Measurements from ENCODE around the gene DDX1. TPM values are rescaled to one million over a fixed set of nuclear protein-coding genes. Genes with fewer than 3 reads are reported as not detected.

Gene DDX1
- total and polyA plus RNA-seq, 9 of the 15 experiments (the other 6 are each of a cell fraction or from before 2014, with no cell fraction given), result 116 to 277 (median 232) TPM

DNA sequence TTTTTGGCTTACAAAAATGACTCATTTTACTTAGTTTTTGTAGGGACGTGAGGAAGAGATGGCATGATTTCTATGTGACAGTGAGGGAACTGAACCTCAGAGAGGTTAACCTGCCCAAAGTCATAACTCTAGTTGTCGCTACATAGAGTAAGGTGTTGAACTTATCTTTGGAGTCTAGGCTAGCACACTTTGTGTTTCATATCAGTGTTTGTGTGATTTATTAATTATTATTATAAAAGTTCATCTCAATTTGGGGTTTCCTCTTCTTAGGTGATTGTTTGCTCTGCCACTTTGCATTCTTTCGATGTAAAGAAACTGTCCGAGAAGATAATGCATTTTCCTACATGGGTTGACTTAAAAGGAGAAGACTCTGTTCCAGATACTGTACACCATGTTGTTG, 28.3 kb downstream of the DDX1 start:
- Histone ChIP-seq H3K79me2 (ENCODE audit: control insufficient read depth, insufficient read depth, low read length) (no peaks in the 10 kb centered on the region), H2AFZ (ENCODE audit: low read depth, low read length) (no peak overlapping the region), H3K4me1 (replicated peaks in 1 of 2; ENCODE audit: control insufficient read depth in 2 of 2, insufficient read depth in 2 of 2, low read length in 2 of 2) (peaks cover 0 to 6% of the 10 kb centered on the region in 2 experiments; a peak in 1 of 5 replicates), H4K20me1 (replicated peaks; ENCODE audit: control insufficient read depth, insufficient read depth, low read length) (no peaks in the 10 kb centered on the region), H3K27me3 (ENCODE audit: control insufficient read depth in 2 of 2, insufficient read depth in 2 of 2, low read length in 2 of 2) (no peaks in the 10 kb centered on the region), H3K4me2 (ENCODE audit: insufficient read depth, low read length) (no peak overlapping the region), H3K9me3 (replicated peaks; ENCODE audit: control insufficient read depth, insufficient read depth, low read depth, low read length) (no peaks in the 10 kb centered on the region), H3K9me1 (ENCODE audit: control insufficient read depth, insufficient read depth, low read length) (peaks cover 3% of the 10 kb centered on the region), H3K36me3 (ENCODE audit: control insufficient read depth, insufficient read depth, low read length) (peaks cover 96% of the 10 kb centered on the region), H3K9ac (ENCODE audit: insufficient read depth in 1 of 2, low read depth in 2 of 2, low read length in 2 of 2) (no peak overlapping the region), H3K4me3 (no peak overlapping the region), H3K27ac (ENCODE audit: extremely low read depth, low read depth, low read length) (no peak overlapping the region)
- ATAC-seq (no peak), FAIRE-seq (no peak), DNase-seq (ENCODE audit: extremely low read depth in 1 of 4, low spot score in 3 of 4) (no peak)
- 99% methylated on average over 4 of the region's 4 CpGs for WGBS (ENCODE audit: insufficient coverage, low coverage, missing lambda C conversion rate)
- POLR2A ChIA-PET, result no interaction called here
- BruUV-seq (replicated peaks), result no TSS peak
- in situ Hi-C loops (cut with MboI), result no loop called here
- CTCF ChIA-PET (ENCODE audit: low intra/inter-chr PET ratio), result no interaction called here
- intact Hi-C loops (cut with micrococcal nuclease), result no loop called here
- TF ChIP-seq, protein P1, sequence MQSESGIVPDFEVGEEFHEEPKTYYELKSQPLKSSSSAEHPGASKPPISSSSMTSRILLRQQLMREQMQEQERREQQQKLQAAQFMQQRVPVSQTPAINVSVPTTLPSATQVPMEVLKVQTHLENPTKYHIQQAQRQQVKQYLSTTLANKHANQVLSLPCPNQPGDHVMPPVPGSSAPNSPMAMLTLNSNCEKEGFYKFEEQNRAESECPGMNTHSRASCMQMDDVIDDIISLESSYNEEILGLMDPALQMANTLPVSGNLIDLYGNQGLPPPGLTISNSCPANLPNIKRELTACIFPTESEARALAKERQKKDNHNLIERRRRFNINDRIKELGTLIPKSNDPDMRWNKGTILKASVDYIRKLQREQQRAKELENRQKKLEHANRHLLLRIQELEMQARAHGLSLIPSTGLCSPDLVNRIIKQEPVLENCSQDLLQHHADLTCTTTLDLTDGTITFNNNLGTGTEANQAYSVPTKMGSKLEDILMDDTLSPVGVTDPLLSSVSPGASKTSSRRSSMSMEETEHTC (IDR thresholded peaks at IDR 0.05), result no peak
- TF ChIP-seq ESRRA (IDR thresholded peaks at IDR 0.05; ENCODE audit: borderline replicate concordance, low read depth) (no peak), NR2C2 (CRISPR knock-in tag; IDR thresholded peaks at IDR 0.05) (no peak), NR2C2 (tag; IDR thresholded peaks at IDR 0.05) (no peak), ZSCAN32 (CRISPR knock-in tag; IDR thresholded peaks at IDR 0.05) (no peak), ZNF77 (CRISPR knock-in tag; IDR thresholded peaks at IDR 0.05) (no peak), BRF1 (IDR thresholded peaks at IDR 0.05; ENCODE audit: borderline replicate concordance, extremely low read depth, insufficient read length) (no peak), SMARCA5 (IDR thresholded peaks at IDR 0.05) (no peak), ZNF830 (CRISPR knock-in tag; IDR thresholded peaks at IDR 0.05) (no peak)
- TF ChIP-seq, protein P2, sequence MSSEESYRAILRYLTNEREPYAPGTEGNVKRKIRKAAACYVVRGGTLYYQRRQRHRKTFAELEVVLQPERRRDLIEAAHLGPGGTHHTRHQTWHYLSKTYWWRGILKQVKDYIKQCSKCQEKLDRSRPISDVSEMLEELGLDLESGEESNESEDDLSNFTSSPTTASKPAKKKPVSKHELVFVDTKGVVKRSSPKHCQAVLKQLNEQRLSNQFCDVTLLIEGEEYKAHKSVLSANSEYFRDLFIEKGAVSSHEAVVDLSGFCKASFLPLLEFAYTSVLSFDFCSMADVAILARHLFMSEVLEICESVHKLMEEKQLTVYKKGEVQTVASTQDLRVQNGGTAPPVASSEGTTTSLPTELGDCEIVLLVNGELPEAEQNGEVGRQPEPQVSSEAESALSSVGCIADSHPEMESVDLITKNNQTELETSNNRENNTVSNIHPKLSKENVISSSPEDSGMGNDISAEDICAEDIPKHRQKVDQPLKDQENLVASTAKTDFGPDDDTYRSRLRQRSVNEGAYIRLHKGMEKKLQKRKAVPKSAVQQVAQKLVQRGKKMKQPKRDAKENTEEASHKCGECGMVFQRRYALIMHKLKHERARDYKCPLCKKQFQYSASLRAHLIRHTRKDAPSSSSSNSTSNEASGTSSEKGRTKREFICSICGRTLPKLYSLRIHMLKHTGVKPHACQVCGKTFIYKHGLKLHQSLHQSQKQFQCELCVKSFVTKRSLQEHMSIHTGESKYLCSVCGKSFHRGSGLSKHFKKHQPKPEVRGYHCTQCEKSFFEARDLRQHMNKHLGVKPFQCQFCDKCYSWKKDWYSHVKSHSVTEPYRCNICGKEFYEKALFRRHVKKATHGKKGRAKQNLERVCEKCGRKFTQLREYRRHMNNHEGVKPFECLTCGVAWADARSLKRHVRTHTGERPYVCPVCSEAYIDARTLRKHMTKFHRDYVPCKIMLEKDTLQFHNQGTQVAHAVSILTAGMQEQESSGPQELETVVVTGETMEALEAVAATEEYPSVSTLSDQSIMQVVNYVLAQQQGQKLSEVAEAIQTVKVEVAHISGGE (CRISPR knock-in tag; IDR thresholded peaks at IDR 0.05), result no peak

All from K562 (cell line).